ENCODE results near the gene FBXW7. TPM values are rescaled to one million over a fixed set of nuclear protein-coding genes. Genes with fewer than 3 reads are reported as not detected.
"Not testable (repeated sequence)": the region's sequence is repeated elsewhere in the genome, so short reads cannot be mapped to it uniquely, and the experiment has no call there.

FBXW7 gene
- total RNA-seq, 4 donors from 2014 or later = 11.6 to 125 (median 49.5) TPM

DNA sequence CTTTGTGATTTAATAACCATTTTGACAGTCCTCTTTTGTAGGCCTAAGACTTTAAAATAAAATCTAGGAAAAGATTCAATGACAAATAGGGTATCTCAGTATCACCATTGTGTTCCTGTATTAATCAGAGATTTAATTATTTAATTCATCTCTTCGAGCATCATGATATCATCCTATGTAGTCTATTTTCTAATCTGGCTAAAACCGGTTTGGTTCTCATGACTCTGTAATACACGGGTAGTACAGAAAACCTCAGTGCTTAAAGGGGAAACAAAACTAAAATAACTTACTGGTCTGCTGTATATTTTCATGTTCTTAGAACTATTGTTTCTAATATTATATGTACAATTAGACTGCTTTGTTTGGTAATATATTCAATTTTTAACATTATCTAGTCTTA is 23.7 kb upstream of the FBXW7 start:
- 79 to 86% methylated on average over 3 of the region's 3 CpGs for WGBS, 2 donors (ENCODE audit: low coverage in 1 of 2)
- Histone ChIP-seq H3K9me3 (no peaks in the 10 kb centered on the region), H3K4me3 (no peak overlapping the region), H3K27me3 (no peaks in the 10 kb centered on the region), H3K27ac (no peak overlapping the region), H3K36me3 (no peaks in the 10 kb centered on the region), H3K4me1 (no peaks in the 10 kb centered on the region)
- no peak for DNase-seq
- in situ Hi-C loops (cut with MboI; ENCODE audit: low pct_ligation_motif_present in 1 of 4, low pct_unique_long_range_greater_than_20kb in 1 of 4, low sequenced_read_pairs in 3 of 4) (no loop called here), intact Hi-C loops (cut with DNase I; ENCODE audit: low total_unique reads) (no loop called here)
- TF ChIP-seq POLR2AphosphoS5 (IDR thresholded peaks at IDR 0.05) (no peak), EP300 (IDR thresholded peaks at IDR 0.05; ENCODE audit: low read depth) (no peak)

DNA sequence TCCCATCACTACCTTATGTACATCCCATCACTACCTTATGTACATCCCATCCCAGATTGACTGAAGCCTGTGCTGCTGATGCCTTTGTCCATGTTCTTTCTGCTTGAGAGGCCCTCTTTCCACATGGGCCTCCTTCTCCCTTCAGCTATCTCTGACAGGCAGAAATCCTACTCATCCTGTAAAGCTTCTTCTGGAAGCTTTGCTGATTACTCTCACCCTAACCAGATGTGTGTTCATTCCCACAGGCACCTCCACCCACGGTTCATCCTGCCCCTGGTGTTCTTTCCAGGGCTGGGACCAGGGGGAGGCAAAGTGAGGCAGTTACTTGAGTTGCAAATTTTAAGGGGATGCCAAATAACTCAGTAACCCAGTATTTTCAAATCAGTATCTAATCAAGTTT is 22.5 kb upstream of the FBXW7 start:
- in situ Hi-C loops (cut with MboI; ENCODE audit: low pct_ligation_motif_present in 1 of 4, low pct_unique_long_range_greater_than_20kb in 1 of 4, low sequenced_read_pairs in 3 of 4) = no loop called here
- Histone ChIP-seq H3K27me3 (no peaks in the 10 kb centered on the region), H3K4me1 (no peaks in the 10 kb centered on the region), H3K27ac (no peak overlapping the region), H3K4me3 (no peak overlapping the region), H3K9me3 (no peaks in the 10 kb centered on the region), H3K36me3 (no peaks in the 10 kb centered on the region)
- TF ChIP-seq POLR2A (IDR thresholded peaks at IDR 0.05) = no peak
- TF ChIP-seq EP300 (IDR thresholded peaks at IDR 0.05; ENCODE audit: low read depth) = no peak
- TF ChIP-seq POLR2AphosphoS5 (IDR thresholded peaks at IDR 0.05) = no peak
- TF ChIP-seq, protein P1, sequence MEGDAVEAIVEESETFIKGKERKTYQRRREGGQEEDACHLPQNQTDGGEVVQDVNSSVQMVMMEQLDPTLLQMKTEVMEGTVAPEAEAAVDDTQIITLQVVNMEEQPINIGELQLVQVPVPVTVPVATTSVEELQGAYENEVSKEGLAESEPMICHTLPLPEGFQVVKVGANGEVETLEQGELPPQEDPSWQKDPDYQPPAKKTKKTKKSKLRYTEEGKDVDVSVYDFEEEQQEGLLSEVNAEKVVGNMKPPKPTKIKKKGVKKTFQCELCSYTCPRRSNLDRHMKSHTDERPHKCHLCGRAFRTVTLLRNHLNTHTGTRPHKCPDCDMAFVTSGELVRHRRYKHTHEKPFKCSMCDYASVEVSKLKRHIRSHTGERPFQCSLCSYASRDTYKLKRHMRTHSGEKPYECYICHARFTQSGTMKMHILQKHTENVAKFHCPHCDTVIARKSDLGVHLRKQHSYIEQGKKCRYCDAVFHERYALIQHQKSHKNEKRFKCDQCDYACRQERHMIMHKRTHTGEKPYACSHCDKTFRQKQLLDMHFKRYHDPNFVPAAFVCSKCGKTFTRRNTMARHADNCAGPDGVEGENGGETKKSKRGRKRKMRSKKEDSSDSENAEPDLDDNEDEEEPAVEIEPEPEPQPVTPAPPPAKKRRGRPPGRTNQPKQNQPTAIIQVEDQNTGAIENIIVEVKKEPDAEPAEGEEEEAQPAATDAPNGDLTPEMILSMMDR (IDR thresholded peaks at IDR 0.05) = no peak
- no peak for DNase-seq
- 62% methylated on average over 1 of the region's 1 CpG; no CpG with 5 or more reads in 1 of the 2 donors for WGBS, 2 donors (ENCODE audit: low coverage in 1 of 2)
- intact Hi-C loops (cut with DNase I; ENCODE audit: low total_unique reads) = no loop called here

DNA sequence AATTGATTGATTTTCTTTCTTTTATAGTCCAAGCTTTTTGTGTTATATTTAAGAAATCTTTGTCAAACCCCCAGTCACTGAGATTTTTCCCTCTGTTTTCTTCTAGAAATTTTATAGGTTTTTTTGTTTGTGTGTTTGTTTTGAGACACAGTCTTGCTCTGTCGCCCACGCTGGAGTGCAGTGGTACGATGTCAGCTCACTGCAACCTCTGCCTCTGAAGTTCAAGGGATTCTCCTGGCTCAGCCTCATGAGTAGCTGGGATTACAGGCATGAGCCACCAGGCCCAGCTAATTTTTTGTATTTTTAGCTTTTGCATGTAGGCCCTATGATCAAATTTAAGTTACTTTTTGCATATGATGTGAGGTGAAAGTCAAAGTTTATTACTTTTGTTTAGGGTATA is 20.9 kb upstream of the FBXW7 start:
- DNase-seq = no peak
- intact Hi-C loops (cut with DNase I; ENCODE audit: low total_unique reads) = no loop called here
- no peaks in the 10 kb centered on the region for H3K36me3 ChIP-seq

DNA sequence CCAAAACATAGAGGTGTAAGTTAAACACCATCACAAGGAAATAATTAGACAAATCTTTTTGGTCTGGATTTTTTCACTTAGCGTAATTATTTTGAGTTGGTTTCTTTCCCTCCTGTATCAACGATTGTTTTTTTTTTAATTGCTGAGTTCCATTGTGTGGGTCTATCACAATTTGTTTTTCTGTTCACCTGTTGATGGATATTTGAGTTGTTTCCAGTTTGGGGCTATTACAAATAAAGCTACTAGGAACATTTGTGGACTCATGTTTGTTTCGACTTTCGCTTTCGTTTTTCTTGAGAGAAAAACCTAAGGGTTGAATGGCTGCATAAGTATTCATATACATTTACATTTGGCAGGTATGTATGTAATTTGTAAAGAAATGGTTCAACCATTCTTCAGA is 20.4 kb upstream of the FBXW7 start:
- intact Hi-C loops (cut with DNase I; ENCODE audit: low total_unique reads) (no loop called here), in situ Hi-C loops (cut with MboI; ENCODE audit: low pct_ligation_motif_present in 1 of 4, low pct_unique_long_range_greater_than_20kb in 1 of 4, low sequenced_read_pairs in 3 of 4) (no loop called here)
- Histone ChIP-seq H3K4me3 (no peak overlapping the region), H3K27ac (peak overlapping the region in 1 of 4 donors; percentile 13), H3K9me3 (no peaks in the 10 kb centered on the region), H3K4me1 (no peaks in the 10 kb centered on the region), H3K27me3 (no peaks in the 10 kb centered on the region), H3K36me3 (no peaks in the 10 kb centered on the region)
- no peak for DNase-seq
- 74 to 80% methylated on average over 5 of the region's 5 CpGs for WGBS, 2 donors (ENCODE audit: low coverage in 1 of 2)
- TF ChIP-seq POLR2AphosphoS5 (IDR thresholded peaks at IDR 0.05) (no peak), EP300 (IDR thresholded peaks at IDR 0.05; ENCODE audit: low read depth) (no peak), POLR2A (IDR thresholded peaks at IDR 0.05) (no peak)
- TF ChIP-seq, protein P1 (IDR thresholded peaks at IDR 0.05) = no peak

More for the DNA sequence above, 20.9 kb upstream of the FBXW7 start:
- Histone ChIP-seq H3K4me1 (no peaks in the 10 kb centered on the region), H3K9me3 (no peaks in the 10 kb centered on the region), H3K27ac (no peak overlapping the region), H3K4me3 (no peak overlapping the region), H3K27me3 (no peaks in the 10 kb centered on the region)
- TF ChIP-seq, protein P1 (IDR thresholded peaks at IDR 0.05) = no peak
- no peak for TF ChIP-seq POLR2AphosphoS5 (IDR thresholded peaks at IDR 0.05)
- TF ChIP-seq EP300 (IDR thresholded peaks at IDR 0.05; ENCODE audit: low read depth) = no peak
- no peak for TF ChIP-seq POLR2A (IDR thresholded peaks at IDR 0.05)
- in situ Hi-C loops (cut with MboI; ENCODE audit: low pct_ligation_motif_present in 1 of 4, low pct_unique_long_range_greater_than_20kb in 1 of 4, low sequenced_read_pairs in 3 of 4) = no loop called here
- WGBS, 2 donors (ENCODE audit: low coverage in 1 of 2) = 58 to 65% methylated on average over 3 of the region's 3 CpGs

DNA sequence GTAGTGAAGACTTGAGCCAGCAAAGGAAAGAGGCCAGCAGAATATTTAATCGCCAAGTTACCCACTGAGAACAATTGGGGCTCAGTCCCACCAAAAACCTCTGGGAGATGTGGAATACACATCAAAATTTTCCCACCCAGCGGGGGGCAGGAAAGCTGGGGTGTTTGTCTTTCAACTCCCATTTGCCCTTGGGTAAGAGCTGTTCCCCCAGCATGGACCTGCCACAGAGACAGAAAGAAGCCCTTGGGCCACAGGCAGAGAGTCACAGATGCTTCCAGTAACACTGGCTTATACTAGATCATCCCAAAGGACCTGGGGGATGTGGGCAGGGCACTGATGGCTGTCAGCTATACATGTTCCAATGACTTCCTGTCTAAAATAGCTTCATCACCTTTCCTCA is 18.9 kb upstream of the FBXW7 start:
- H3K4me1 ChIP-seq = no peaks in the 10 kb centered on the region
- no peak for DNase-seq
- H3K4me3 ChIP-seq = no peak overlapping the region
- no peaks in the 10 kb centered on the region for H3K9me3 ChIP-seq
- WGBS, 2 donors (ENCODE audit: low coverage in 1 of 2) = 78 to 95% methylated on average over 2 of the region's 2 CpGs
- H3K36me3 ChIP-seq = no peaks in the 10 kb centered on the region
- intact Hi-C loops (cut with DNase I; ENCODE audit: low total_unique reads) (no loop called here), in situ Hi-C loops (cut with MboI; ENCODE audit: low pct_ligation_motif_present in 1 of 4, low pct_unique_long_range_greater_than_20kb in 1 of 4, low sequenced_read_pairs in 3 of 4) (no loop called here)
- TF ChIP-seq POLR2AphosphoS5 (IDR thresholded peaks at IDR 0.05) (no peak), EP300 (IDR thresholded peaks at IDR 0.05; ENCODE audit: low read depth) (no peak), POLR2A (IDR thresholded peaks at IDR 0.05) (no peak)
- TF ChIP-seq, protein P1 (IDR thresholded peaks at IDR 0.05) = no peak
- peak overlapping the region in 2 of 4 donors; percentile 4 to 32 for H3K27ac ChIP-seq
- no peaks in the 10 kb centered on the region for H3K27me3 ChIP-seq

DNA sequence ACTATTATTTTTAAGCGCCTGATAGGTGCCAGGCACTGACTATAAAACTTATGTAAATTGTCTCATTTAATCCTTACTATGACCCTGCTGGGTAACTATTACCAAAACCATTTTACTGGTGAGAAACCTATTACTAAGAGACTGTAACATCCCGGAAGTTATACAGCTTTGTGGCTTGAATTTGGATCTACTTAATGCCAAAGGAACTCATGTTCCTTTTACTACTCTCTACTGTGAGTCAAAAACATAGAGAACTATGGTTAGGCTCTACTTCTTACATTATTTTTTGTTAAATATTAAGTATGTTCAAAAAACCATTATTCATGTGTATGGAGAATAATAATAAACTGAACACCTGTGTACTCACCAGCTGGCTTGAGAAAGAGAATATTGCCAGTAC is 14.8 kb upstream of the FBXW7 start:
- H3K36me3 ChIP-seq; in situ Hi-C loops (cut with MboI; ENCODE audit: low pct_ligation_motif_present in 1 of 4, low pct_unique_long_range_greater_than_20kb in 1 of 4, low sequenced_read_pairs in 3 of 4); H3K27ac ChIP-seq; intact Hi-C loops (cut with DNase I; ENCODE audit: low total_unique reads); H3K4me3 ChIP-seq; DNase-seq; H3K4me1 ChIP-seq; H3K27me3 ChIP-seq; H3K9me3 ChIP-seq: not testable (repeated sequence)
- WGBS, 2 donors (ENCODE audit: low coverage in 1 of 2) = 80 to 87% methylated on average over 2 of the region's 2 CpGs

Measured in transverse colon (tissue), 4 donors.